ENCODE data around the gene SAT2.
"Not testable (repeated sequence)": the region's sequence is repeated elsewhere in the genome, so short reads cannot be mapped to it uniquely, and the experiment has no call there.

SAT2 gene

GRCh38 chr17:7646457-7646856 lies 18.8 kb upstream of the SAT2 start:
- TF ChIP-seq ZFP3 (CRISPR knock-in tag; IDR thresholded peaks at IDR 0.05) (no peak), POU6F1 (CRISPR knock-in tag; IDR thresholded peaks at IDR 0.05; ENCODE audit: borderline replicate concordance, low read depth) (no peak), ARNTL (CRISPR knock-in tag; IDR thresholded peaks at IDR 0.05; ENCODE audit: borderline replicate concordance, low read depth) (no peak), CSDC2 (CRISPR knock-in tag; IDR thresholded peaks at IDR 0.05) (no peak), ZFP30 (CRISPR knock-in tag; IDR thresholded peaks at IDR 0.05) (no peak), ZNF70 (CRISPR knock-in tag; IDR thresholded peaks at IDR 0.05) (no peak), TOX (CRISPR knock-in tag; IDR thresholded peaks at IDR 0.05; ENCODE audit: borderline replicate concordance) (no peak), GLIS3 (CRISPR knock-in tag; IDR thresholded peaks at IDR 0.05) (no peak), ZNF565 (CRISPR knock-in tag; conservative IDR thresholded peaks at IDR 0.05; ENCODE audit: low read depth) (no peak), CSRNP3 (CRISPR knock-in tag; IDR thresholded peaks at IDR 0.05) (no peak), ZNF8 (CRISPR knock-in tag; IDR thresholded peaks at IDR 0.05) (no peak), ISL1 (CRISPR knock-in tag; IDR thresholded peaks at IDR 0.05) (no peak), TCF4 (CRISPR knock-in tag; IDR thresholded peaks at IDR 0.05; ENCODE audit: borderline replicate concordance) (no peak), ZC3H10 (CRISPR knock-in tag; IDR thresholded peaks at IDR 0.05) (no peak), OSR1 (CRISPR knock-in tag; IDR thresholded peaks at IDR 0.05) (no peak), SNAI2 (CRISPR knock-in tag; IDR thresholded peaks at IDR 0.05) (no peak)
- no peak for ATAC-seq

GRCh38 chr17:7644775-7645174 lies 17.2 kb upstream of the SAT2 start:
- no peak for ATAC-seq
- no peak for TF ChIP-seq ZNF70 (CRISPR knock-in tag; IDR thresholded peaks at IDR 0.05)
- TF ChIP-seq OSR1 (CRISPR knock-in tag; IDR thresholded peaks at IDR 0.05): no peak
- TF ChIP-seq CREB5 (CRISPR knock-in tag; IDR thresholded peaks at IDR 0.05; ENCODE audit: low read depth): no peak
- no peak for TF ChIP-seq PATZ1 (CRISPR knock-in tag; IDR thresholded peaks at IDR 0.05; ENCODE audit: borderline replicate concordance)
- no peak for TF ChIP-seq SNAI2 (CRISPR knock-in tag; IDR thresholded peaks at IDR 0.05)
- no peak for TF ChIP-seq TSHZ2 (CRISPR knock-in tag; IDR thresholded peaks at IDR 0.05)
- TF ChIP-seq BACH2 (CRISPR knock-in tag; IDR thresholded peaks at IDR 0.05; ENCODE audit: borderline replicate concordance): no peak
- TF ChIP-seq ISL1 (CRISPR knock-in tag; IDR thresholded peaks at IDR 0.05): no peak
- no peak for TF ChIP-seq POU6F1 (CRISPR knock-in tag; IDR thresholded peaks at IDR 0.05; ENCODE audit: borderline replicate concordance, low read depth)
- TF ChIP-seq ZFP30 (CRISPR knock-in tag; IDR thresholded peaks at IDR 0.05): no peak
- TF ChIP-seq ZNF565 (CRISPR knock-in tag; conservative IDR thresholded peaks at IDR 0.05; ENCODE audit: low read depth): no peak
- TF ChIP-seq CSRNP3 (CRISPR knock-in tag; IDR thresholded peaks at IDR 0.05): no peak
- no peak for TF ChIP-seq GLIS3 (CRISPR knock-in tag; IDR thresholded peaks at IDR 0.05)
- TF ChIP-seq PPARA (CRISPR knock-in tag; IDR thresholded peaks at IDR 0.05; ENCODE audit: borderline replicate concordance): no peak
- TF ChIP-seq ARNTL (CRISPR knock-in tag; IDR thresholded peaks at IDR 0.05; ENCODE audit: borderline replicate concordance, low read depth): no peak
- TF ChIP-seq ZC3H10 (CRISPR knock-in tag; IDR thresholded peaks at IDR 0.05): no peak
- no peak for TF ChIP-seq CSDC2 (CRISPR knock-in tag; IDR thresholded peaks at IDR 0.05)
- TF ChIP-seq TCF4 (CRISPR knock-in tag; IDR thresholded peaks at IDR 0.05; ENCODE audit: borderline replicate concordance): no peak

GRCh38 chr17:7641635-7642034 lies 14.0 kb upstream of the SAT2 start:
- ATAC-seq: not testable (repeated sequence)
